ENCODE data around the gene TSPO2.

The TSPO2 gene

DNA sequence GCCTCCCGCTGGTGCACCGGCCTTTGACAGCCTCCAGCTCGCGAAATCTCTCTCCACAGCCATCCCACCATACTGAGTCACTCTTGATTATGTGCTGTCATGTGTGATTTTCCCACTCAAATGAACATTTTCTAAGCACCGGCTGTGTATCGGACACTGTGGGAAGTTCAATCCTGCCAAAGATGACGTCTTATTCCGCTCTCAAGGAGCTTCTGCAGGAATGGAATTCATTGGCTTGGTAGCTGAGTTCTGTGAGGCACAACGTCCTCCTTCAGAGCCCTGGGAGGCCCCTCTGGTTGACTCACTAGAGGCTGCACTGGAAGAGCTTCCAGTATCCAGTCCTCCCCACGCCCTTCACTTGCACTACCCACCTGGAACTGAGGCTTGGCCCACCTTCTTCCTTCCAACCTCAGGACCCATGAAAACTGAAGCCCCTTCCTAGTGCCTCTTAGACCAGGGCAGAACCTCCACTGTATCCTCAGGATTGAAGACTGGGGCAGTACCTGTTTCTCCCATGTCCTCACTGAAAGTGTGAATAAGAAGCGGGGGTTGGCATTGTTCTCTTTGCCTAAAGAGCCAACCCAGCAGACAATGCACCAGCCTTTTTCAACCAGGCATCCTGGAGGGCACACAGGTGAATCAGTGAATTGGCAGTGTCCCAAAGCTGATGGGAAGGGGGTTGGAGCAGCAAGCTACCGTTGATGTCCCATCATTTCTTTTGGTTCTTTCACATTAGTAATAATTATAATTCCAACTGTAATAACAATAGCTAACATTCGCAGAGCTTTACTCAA, 5.0 kb upstream of the TSPO2 start:
- Histone ChIP-seq H3K9me3 (ENCODE audit: control insufficient read depth in 5 of 5, low read length in 5 of 5) (no peaks in the 10 kb centered on the region), H3K4me1 (ENCODE audit: control insufficient read depth in 5 of 5, insufficient read depth in 5 of 5, low read length in 5 of 5) (no peaks in the 10 kb centered on the region), H3K4me3 (ENCODE audit: low read depth in 1 of 5, low read length in 5 of 5) (no peak overlapping the region), H3K9ac (ENCODE audit: low read length in 5 of 5) (no peak overlapping the region), H3K27me3 (ENCODE audit: control insufficient read depth in 5 of 5, insufficient read depth in 4 of 5, low read length in 5 of 5) (no peaks in the 10 kb centered on the region), H3K36me3 (ENCODE audit: control insufficient read depth in 5 of 5, insufficient read depth in 5 of 5, low read length in 5 of 5) (peaks cover 0 to 2% (median 0%) of the 10 kb centered on the region in 5 donors), H3K27ac (ENCODE audit: low read depth, low read length) (no peak overlapping the region)

DNA sequence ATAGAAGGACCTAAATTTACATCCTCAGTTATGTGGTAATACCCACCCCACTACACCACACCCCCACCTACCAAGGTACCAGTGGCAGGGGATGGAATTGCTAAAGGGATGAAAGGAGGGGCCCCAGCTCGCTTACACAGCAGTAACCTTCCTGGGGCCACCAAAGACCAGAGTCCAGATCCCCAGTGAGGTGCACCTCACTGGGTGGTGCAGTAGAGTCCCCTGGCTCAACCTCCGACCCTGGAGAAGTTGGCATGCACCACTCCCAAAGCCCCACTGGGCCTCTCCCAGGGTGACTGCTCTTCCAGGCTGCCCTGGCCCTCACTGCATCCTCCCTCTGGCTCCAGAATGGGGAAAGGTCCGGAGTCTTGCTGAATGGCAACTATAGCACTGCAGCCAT, 4.1 kb upstream of the TSPO2 start:
- H3K4me1 ChIP-seq (ENCODE audit: control insufficient read depth in 5 of 5, insufficient read depth in 5 of 5, low read length in 5 of 5), result no peaks in the 10 kb centered on the region
- H3K9me3 ChIP-seq (ENCODE audit: control insufficient read depth in 5 of 5, low read length in 5 of 5), result no peaks in the 10 kb centered on the region
- no peak overlapping the region for H3K9ac ChIP-seq (ENCODE audit: low read length in 5 of 5)
- no peaks in the 10 kb centered on the region for H3K27me3 ChIP-seq (ENCODE audit: control insufficient read depth in 5 of 5, insufficient read depth in 4 of 5, low read length in 5 of 5)
- no peak overlapping the region for H3K27ac ChIP-seq (ENCODE audit: low read depth, low read length)
- peaks cover 0 to 7% (median 0%) of the 10 kb centered on the region in 5 donors for H3K36me3 ChIP-seq (ENCODE audit: control insufficient read depth in 5 of 5, insufficient read depth in 5 of 5, low read length in 5 of 5)
- H3K4me3 ChIP-seq (ENCODE audit: low read depth in 1 of 5, low read length in 5 of 5), result no peak overlapping the region

DNA sequence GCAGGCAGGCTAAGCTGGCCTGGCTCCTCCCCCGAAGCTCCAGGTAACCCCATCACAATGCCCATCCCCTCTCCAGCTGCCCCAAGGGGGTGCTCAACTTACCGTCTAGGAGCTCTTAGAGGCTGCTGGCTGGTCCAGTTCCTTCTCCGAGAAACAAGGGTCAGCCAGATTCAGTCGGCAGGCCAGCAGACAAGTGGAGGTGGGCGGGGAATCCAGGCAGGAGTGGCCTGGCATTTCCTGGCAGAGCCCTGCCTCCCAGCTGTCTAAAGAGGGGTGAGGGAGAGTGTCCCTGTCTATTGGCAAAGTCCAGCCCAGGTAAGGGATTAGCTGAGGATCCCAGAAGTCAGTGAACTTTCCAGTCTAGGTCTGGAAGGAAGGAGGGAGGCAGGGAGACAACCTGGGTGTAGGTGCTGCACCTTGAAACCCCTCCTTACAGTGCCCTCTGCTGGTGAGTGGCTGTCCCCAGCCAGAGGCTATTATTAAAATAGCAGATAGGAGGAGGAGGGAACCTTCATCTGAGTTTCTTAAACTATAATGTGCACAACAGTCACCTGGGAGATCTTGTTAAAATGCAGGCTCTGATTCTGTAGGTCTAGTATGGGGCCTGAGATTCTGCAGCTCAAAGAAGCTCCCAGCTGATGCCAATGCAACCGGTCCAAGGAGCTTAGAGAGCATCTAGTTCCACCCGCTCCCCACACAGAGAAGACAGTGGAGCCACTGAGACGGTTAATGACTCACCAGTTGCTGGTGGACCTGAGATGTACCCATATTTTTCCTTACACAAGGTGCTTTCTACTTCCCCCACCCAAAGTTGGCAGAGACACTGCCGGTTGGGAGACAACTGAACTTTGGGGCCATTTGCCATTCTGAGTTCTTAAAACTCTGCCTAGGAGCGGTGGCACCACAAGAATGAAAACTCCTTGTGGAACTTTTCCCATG, 2.9 kb upstream of the TSPO2 start, which contains the start of gene UNC5CL:
UNC5CL (minus strand) TSS at position 162 of the 939 bp plus-strand sequence. CDS start 4,147 bp downstream, outside the sequence.
- H3K4me1 ChIP-seq (ENCODE audit: control insufficient read depth in 5 of 5, insufficient read depth in 5 of 5, low read length in 5 of 5), result no peaks in the 10 kb centered on the region
- H3K36me3 ChIP-seq (ENCODE audit: control insufficient read depth in 5 of 5, insufficient read depth in 5 of 5, low read length in 5 of 5), result peaks cover 0 to 7% (median 0%) of the 10 kb centered on the region in 5 donors
- no peak within 1 kb of the TSS for H3K9ac ChIP-seq (ENCODE audit: low read length in 5 of 5)
- H3K27ac ChIP-seq (ENCODE audit: low read depth, low read length), result no peak within 1 kb of the TSS
- H3K27me3 ChIP-seq (ENCODE audit: control insufficient read depth in 5 of 5, insufficient read depth in 4 of 5, low read length in 5 of 5), result no peaks in the 10 kb centered on the region
- no peak within 1 kb of the TSS for H3K4me3 ChIP-seq (ENCODE audit: low read depth in 1 of 5, low read length in 5 of 5)
- no peaks in the 10 kb centered on the region for H3K9me3 ChIP-seq (ENCODE audit: control insufficient read depth in 5 of 5, low read length in 5 of 5)

DNA sequence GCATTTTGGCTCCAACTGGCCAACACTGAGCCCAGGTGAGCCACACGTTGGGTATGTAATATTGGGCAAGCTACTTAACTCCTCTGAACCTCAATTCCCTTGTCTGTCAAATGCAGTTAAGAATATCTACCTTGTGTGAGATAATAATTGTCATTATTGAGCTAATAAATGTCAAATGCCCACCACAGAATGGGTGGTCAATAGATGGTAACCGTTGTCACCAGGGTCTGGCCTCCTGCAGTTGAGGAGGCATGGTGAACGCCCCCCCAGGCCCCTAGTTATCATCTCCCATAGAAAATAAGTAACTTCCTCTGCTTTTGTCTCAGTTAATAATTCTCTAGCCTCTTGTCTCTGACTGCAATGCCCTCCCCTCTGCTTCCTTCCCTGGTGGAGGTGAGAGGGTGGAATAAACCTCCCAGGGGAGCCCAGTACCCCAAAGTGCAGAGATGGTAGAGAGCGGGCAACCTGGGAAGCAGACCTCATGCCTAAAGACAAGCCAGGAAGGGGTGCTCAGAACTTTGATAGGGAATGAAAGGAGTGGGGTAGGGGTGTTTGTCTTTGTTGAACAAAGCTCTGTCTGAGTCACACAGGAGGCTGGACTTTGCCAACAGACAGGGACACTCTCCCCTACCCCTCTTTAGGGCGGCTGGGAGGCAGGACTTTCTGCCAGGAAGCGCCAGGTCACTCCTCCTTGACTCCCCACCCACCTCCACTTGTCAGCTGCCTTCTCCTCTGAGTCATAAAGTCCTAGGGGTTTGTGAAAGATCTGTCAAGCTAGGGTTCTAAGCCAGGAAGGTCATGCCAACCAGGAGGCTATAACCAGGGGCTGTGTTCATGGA, 1.9 kb upstream of the TSPO2 start:
- no peaks in the 10 kb centered on the region for H3K4me1 ChIP-seq (ENCODE audit: control insufficient read depth in 5 of 5, insufficient read depth in 5 of 5, low read length in 5 of 5)
- H3K36me3 ChIP-seq (ENCODE audit: control insufficient read depth in 5 of 5, insufficient read depth in 5 of 5, low read length in 5 of 5), result peaks cover 0 to 7% (median 0%) of the 10 kb centered on the region in 5 donors
- H3K4me3 ChIP-seq (ENCODE audit: low read depth in 1 of 5, low read length in 5 of 5), result no peak overlapping the region
- no peaks in the 10 kb centered on the region for H3K9me3 ChIP-seq (ENCODE audit: control insufficient read depth in 5 of 5, low read length in 5 of 5)
- no peaks in the 10 kb centered on the region for H3K27me3 ChIP-seq (ENCODE audit: control insufficient read depth in 5 of 5, insufficient read depth in 4 of 5, low read length in 5 of 5)
- H3K9ac ChIP-seq (ENCODE audit: low read length in 5 of 5), result no peak overlapping the region
- no peak overlapping the region for H3K27ac ChIP-seq (ENCODE audit: low read depth, low read length)

DNA sequence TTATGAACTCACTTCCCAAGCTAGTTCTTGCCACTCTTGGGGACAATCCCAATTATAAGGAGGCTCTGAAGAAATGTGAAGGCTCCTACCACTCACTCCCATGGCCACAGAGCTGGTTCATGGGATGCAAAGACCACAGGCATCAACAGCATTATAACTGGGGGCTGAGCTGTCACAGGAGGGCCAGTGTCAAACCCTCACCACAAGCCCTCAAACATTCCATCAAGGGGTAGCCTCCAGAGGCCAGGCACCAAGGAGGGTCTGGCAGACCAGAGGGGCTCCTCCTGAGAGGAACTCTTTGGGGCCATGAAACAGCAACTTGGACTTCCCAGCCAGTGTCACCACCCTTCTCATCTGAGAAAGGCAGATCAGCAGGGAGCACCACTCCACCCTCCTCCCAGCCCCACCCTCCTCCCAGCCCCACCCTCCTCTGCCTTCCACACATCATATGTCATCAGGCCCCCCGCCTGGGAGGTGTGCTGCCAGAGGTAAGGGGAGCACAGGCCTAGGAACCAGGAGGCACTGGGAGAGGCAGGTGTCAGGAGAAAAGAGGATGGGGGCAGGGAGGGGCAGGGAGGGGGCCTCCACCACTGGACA, 1.2 kb upstream of the TSPO2 start:
- Histone ChIP-seq H3K9ac (ENCODE audit: low read length in 5 of 5) (no peak overlapping the region), H3K27me3 (ENCODE audit: control insufficient read depth in 5 of 5, insufficient read depth in 4 of 5, low read length in 5 of 5) (no peaks in the 10 kb centered on the region), H3K36me3 (ENCODE audit: control insufficient read depth in 5 of 5, insufficient read depth in 5 of 5, low read length in 5 of 5) (peaks cover 0 to 7% (median 0%) of the 10 kb centered on the region in 5 donors), H3K27ac (ENCODE audit: low read depth, low read length) (no peak overlapping the region), H3K4me3 (ENCODE audit: low read depth in 1 of 5, low read length in 5 of 5) (no peak overlapping the region), H3K9me3 (ENCODE audit: control insufficient read depth in 5 of 5, low read length in 5 of 5) (no peaks in the 10 kb centered on the region), H3K4me1 (ENCODE audit: control insufficient read depth in 5 of 5, insufficient read depth in 5 of 5, low read length in 5 of 5) (no peaks in the 10 kb centered on the region)

DNA sequence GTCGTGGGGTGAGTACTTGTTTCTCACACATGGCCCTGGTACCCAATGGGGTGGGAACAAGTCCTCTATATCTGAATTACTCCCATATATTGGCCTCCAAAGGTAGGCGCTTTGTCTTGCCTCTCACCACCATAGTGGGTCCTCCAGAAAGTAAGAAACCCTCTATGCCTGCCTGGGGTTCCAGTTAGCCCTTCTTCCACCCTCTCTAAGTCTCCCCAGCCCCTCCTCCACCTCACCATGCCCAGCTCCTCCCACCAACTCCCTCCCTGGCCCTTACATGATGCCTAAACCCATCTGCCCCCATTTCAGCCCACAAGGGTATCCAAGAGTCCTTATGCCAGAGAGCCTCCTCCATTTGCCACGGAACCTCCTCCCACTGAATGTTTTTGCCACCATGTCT, 884 bp downstream of the TSPO2 start:
- Histone ChIP-seq H3K27me3 (ENCODE audit: control insufficient read depth in 5 of 5, insufficient read depth in 4 of 5, low read length in 5 of 5) (no peaks in the 10 kb centered on the region), H3K9me3 (ENCODE audit: control insufficient read depth in 5 of 5, low read length in 5 of 5) (no peaks in the 10 kb centered on the region), H3K36me3 (ENCODE audit: control insufficient read depth in 5 of 5, insufficient read depth in 5 of 5, low read length in 5 of 5) (peaks cover 0 to 7% (median 0%) of the 10 kb centered on the region in 5 donors), H3K4me1 (ENCODE audit: control insufficient read depth in 5 of 5, insufficient read depth in 5 of 5, low read length in 5 of 5) (no peaks in the 10 kb centered on the region), H3K4me3 (ENCODE audit: low read depth in 1 of 5, low read length in 5 of 5) (no peak overlapping the region), H3K9ac (ENCODE audit: low read length in 5 of 5) (no peak overlapping the region), H3K27ac (ENCODE audit: low read depth, low read length) (no peak overlapping the region)

DNA sequence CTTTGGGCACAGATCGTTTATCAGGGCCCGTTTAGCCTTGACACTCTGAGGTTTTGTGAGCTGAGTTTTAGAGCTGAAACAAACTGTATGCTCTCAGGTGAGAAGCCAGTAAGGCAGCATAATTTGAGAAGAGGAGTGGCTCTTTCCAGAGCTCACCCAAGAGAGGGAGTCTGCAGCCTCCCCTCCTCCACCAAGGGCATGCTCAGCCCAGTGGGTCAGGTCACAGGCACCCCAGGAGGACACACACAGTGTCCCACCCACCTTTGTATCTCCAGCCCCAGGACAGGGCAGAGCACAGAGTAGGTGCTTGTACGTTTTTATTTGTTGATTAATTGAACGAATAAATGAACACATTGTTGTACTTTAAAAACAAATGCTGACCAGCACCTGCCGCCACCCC, 3.4 kb downstream of the TSPO2 start:
- no peak overlapping the region for H3K4me3 ChIP-seq (ENCODE audit: low read depth in 1 of 5, low read length in 5 of 5)
- no peak overlapping the region for H3K9ac ChIP-seq (ENCODE audit: low read length in 5 of 5)
- H3K36me3 ChIP-seq (ENCODE audit: control insufficient read depth in 5 of 5, insufficient read depth in 5 of 5, low read length in 5 of 5), result peaks cover 0 to 7% (median 0%) of the 10 kb centered on the region in 5 donors
- no peaks in the 10 kb centered on the region for H3K27me3 ChIP-seq (ENCODE audit: control insufficient read depth in 5 of 5, insufficient read depth in 4 of 5, low read length in 5 of 5)
- no peaks in the 10 kb centered on the region for H3K9me3 ChIP-seq (ENCODE audit: control insufficient read depth in 5 of 5, low read length in 5 of 5)
- H3K4me1 ChIP-seq (ENCODE audit: control insufficient read depth in 5 of 5, insufficient read depth in 5 of 5, low read length in 5 of 5), result no peaks in the 10 kb centered on the region
- no peak overlapping the region for H3K27ac ChIP-seq (ENCODE audit: low read depth, low read length)

DNA sequence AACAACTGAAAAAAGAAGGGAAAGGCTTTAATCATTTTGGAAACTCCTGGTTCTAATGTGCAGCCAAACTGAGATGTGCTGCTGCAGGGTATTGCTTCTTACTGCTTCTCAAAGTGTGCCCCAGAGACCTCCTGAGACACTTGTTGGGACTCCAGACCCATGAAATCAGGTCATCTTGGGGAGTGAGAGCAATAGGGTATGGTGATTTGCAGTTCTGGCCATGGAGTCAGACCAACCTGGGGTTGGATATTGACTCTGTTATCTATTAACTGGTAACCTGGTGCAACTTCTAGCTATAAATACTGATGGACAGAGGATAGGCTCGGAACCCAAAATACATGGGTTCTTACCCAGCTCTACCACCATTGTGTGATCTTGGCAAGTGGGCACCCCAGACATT, 3.8 kb downstream of the TSPO2 start:
- H3K27ac ChIP-seq (ENCODE audit: low read depth, low read length), result no peak overlapping the region

DNA sequence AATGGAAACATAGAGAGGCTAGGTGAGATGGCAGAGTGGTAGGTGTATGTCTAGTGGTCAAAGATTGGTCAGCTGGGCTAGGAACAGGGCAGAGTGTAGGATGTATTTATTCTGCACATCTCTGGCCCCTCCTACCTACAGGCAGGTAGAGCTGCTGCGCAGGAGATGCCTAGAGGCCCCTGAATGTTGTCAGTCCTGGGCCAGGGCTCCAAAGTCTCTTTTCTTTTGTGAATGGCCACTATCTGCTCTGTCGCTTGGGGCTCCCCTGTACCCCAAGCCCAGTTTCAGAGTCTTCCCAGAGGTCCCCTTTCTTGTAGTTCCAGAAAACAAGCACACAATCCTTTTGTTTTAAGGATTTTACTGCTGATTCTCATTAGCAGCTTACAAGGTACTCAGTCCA, 5.0 kb downstream of the TSPO2 start:
- no peaks in the 10 kb centered on the region for H3K9me3 ChIP-seq (ENCODE audit: control insufficient read depth in 5 of 5, low read length in 5 of 5)
- peaks cover 0 to 7% (median 0%) of the 10 kb centered on the region in 5 donors for H3K4me1 ChIP-seq (ENCODE audit: control insufficient read depth in 5 of 5, insufficient read depth in 5 of 5, low read length in 5 of 5)
- no peaks in the 10 kb centered on the region for H3K27me3 ChIP-seq (ENCODE audit: control insufficient read depth in 5 of 5, insufficient read depth in 4 of 5, low read length in 5 of 5)
- H3K27ac ChIP-seq (ENCODE audit: low read depth, low read length), result no peak overlapping the region
- H3K36me3 ChIP-seq (ENCODE audit: control insufficient read depth in 5 of 5, insufficient read depth in 5 of 5, low read length in 5 of 5), result peaks cover 0 to 5% (median 0%) of the 10 kb centered on the region in 5 donors
- H3K4me3 ChIP-seq (ENCODE audit: low read depth in 1 of 5, low read length in 5 of 5), result no peak overlapping the region
- no peak overlapping the region for H3K9ac ChIP-seq (ENCODE audit: low read length in 5 of 5)

More for the DNA sequence above, 3.8 kb downstream of the TSPO2 start:
- Histone ChIP-seq H3K4me1 (ENCODE audit: control insufficient read depth in 5 of 5, insufficient read depth in 5 of 5, low read length in 5 of 5) (no peaks in the 10 kb centered on the region), H3K9ac (ENCODE audit: low read length in 5 of 5) (no peak overlapping the region), H3K4me3 (ENCODE audit: low read depth in 1 of 5, low read length in 5 of 5) (no peak overlapping the region), H3K9me3 (ENCODE audit: control insufficient read depth in 5 of 5, low read length in 5 of 5) (no peaks in the 10 kb centered on the region), H3K36me3 (ENCODE audit: control insufficient read depth in 5 of 5, insufficient read depth in 5 of 5, low read length in 5 of 5) (peaks cover 0 to 7% (median 0%) of the 10 kb centered on the region in 5 donors), H3K27me3 (ENCODE audit: control insufficient read depth in 5 of 5, insufficient read depth in 4 of 5, low read length in 5 of 5) (no peaks in the 10 kb centered on the region)
